ENCODE measurements around the gene PLVAP. TPM values are rescaled to one million over a fixed set of nuclear protein-coding genes. Genes with fewer than 3 reads are reported as not detected.

PLVAP gene
- total and polyA plus RNA-seq, 9 of the 15 experiments (the other 6 are each of a cell fraction or from before 2014, with no cell fraction given): 0.09 to 0.84 (median 0.51) TPM; not detected in 4

- TF ChIP-seq HNRNPK (IDR thresholded peaks at IDR 0.05; ENCODE audit: low read depth, low read length, poor library complexity, severe bottlenecking) (no peak), HINFP (tag; conservative IDR thresholded peaks at IDR 0.05; ENCODE audit: low read depth) (no peak), SMARCE1 (IDR thresholded peaks at IDR 0.05) (peak; percentile 77), PCBP1 (IDR thresholded peaks at IDR 0.05; ENCODE audit: low read depth, low read length, poor library complexity, severe bottlenecking) (no peak), ZNF79 (CRISPR knock-in tag; IDR thresholded peaks at IDR 0.05; ENCODE audit: low read depth) (no peak), ARID3A (IDR thresholded peaks at IDR 0.05; ENCODE audit: borderline replicate concordance, low read depth, low read length) (no peak), NR4A1 (CRISPR knock-in tag; IDR thresholded peaks at IDR 0.05) (no peak), NR4A1 (tag; IDR thresholded peaks at IDR 0.05) (peak; percentile 60; the same call in 1 of the 2 replicates), ZFP30 (CRISPR knock-in tag; IDR thresholded peaks at IDR 0.05; ENCODE audit: borderline replicate concordance) (no peak), E2F6 (IDR thresholded peaks at IDR 0.05; ENCODE audit: borderline replicate concordance in 1 of 2, extremely low read depth in 1 of 2, insufficient read depth in 1 of 2, insufficient read length in 1 of 2, low read depth in 1 of 2, low read length in 1 of 2, poor library complexity in 1 of 2, severe bottlenecking in 1 of 2) (peak; percentile 4 to 26), FOXK1 (CRISPR knock-in tag; IDR thresholded peaks at IDR 0.05; ENCODE audit: borderline replicate concordance) (no peak), FOXK2 (conservative IDR thresholded peaks at IDR 0.05 in 1 of 2, IDR thresholded peaks at IDR 0.05 in 1 of 2; ENCODE audit: low read depth in 2 of 2) (peak in 1 of 2 experiments; percentile 73; a peak in 1 of 4 replicates), CEBPZ (IDR thresholded peaks at IDR 0.05; ENCODE audit: borderline replicate concordance, low read depth, low read length) (no peak), ZNF511 (CRISPR knock-in tag; IDR thresholded peaks at IDR 0.05) (no peak), ZNF444 (CRISPR knock-in tag; IDR thresholded peaks at IDR 0.05) (no peak), FOSL1 (tag; conservative IDR thresholded peaks at IDR 0.05) (peak; percentile 85), MYNN (IDR thresholded peaks at IDR 0.05) (0 out of 2 replicates have a peak, but pooled peaks have one; percentile 37), MYNN (CRISPR knock-in tag; IDR thresholded peaks at IDR 0.05) (no peak)
Measured at GRCh38 chr19:17333611-17334413, 43.3 kb downstream of the PLVAP start (continued).

Measured in K562 (cell line).